Measurements from ENCODE around the gene IL17RE. TPM values are rescaled to one million over a fixed set of nuclear protein-coding genes. Genes with fewer than 3 reads are reported as not detected.

Gene IL17RE
- total RNA-seq, 3 donors from 2014 or later = 11.5 to 22.0 (median 11.7) TPM

GRCh38 chr3:9903238-9903624 lies 583 bp downstream of the IL17RE start:
- H3K27me3 ChIP-seq = no peaks in the 10 kb centered on the region
- no peaks in the 10 kb centered on the region for H3K9me3 ChIP-seq
- no peak for DNase-seq (ENCODE audit: low spot score in 2 of 2)
- H3K36me3 ChIP-seq = no peaks in the 10 kb centered on the region
- H3K4me1 ChIP-seq = peaks cover 0 to 9% of the 10 kb centered on the region in 2 donors
- intact Hi-C loops (cut with DNase I; ENCODE audit: low total_unique reads) = no loop called here
- peak overlapping the region; percentile 82 to 84 for H3K27ac ChIP-seq
- no peak for TF ChIP-seq POLR2AphosphoS5 (IDR thresholded peaks at IDR 0.05)
- TF ChIP-seq CTCF (IDR thresholded peaks at IDR 0.05) = no peak
- no peak for TF ChIP-seq POLR2A (IDR thresholded peaks at IDR 0.05)
- peak overlapping the region; percentile 20 to 63 (median 56) for H3K4me3 ChIP-seq

DNA sequence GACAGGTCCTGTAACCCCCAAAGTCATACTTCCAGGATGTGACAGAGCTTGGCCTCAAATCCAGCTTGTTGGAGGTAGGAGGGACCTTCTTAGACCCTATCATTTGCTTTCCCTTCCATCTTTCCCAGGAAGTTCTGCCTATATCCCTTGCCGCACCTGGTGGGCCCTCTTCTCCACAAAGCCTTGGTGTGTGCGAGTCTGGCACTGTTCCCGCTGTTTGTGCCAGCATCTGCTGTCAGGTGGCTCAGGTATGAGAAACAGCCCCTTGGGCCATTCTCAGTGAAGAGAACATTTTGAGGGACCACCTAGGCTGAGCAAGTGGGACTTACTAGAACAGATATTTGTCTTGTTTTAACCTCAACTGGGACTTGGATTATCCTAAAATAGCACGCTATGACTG lies 1.3 kb downstream of the IL17RE start:
- Histone ChIP-seq H3K36me3 (no peaks in the 10 kb centered on the region), H3K4me1 (peaks cover 0 to 2% of the 10 kb centered on the region in 2 donors), H3K27ac (peak overlapping the region; percentile 82 to 84), H3K4me3 (peak overlapping the region in 2 of 3 donors; percentile 56 to 63), H3K27me3 (no peaks in the 10 kb centered on the region), H3K9me3 (no peaks in the 10 kb centered on the region)
- intact Hi-C loops (cut with DNase I; ENCODE audit: low total_unique reads) = no loop called here
- DNase-seq (ENCODE audit: low spot score in 2 of 2) = peak in 1 of 2 donors; percentile 71
- TF ChIP-seq CTCF (IDR thresholded peaks at IDR 0.05) (no peak), POLR2A (IDR thresholded peaks at IDR 0.05) (no peak), POLR2AphosphoS5 (IDR thresholded peaks at IDR 0.05) (no peak)

- Histone ChIP-seq H3K27ac (no peak overlapping the region), H3K36me3 (no peaks in the 10 kb centered on the region), H3K4me1 (no peaks in the 10 kb centered on the region), H3K4me3 (no peak overlapping the region), H3K27me3 (no peaks in the 10 kb centered on the region), H3K9me3 (no peaks in the 10 kb centered on the region)
- intact Hi-C loops (cut with DNase I; ENCODE audit: low total_unique reads) = no loop called here
- TF ChIP-seq CTCF (IDR thresholded peaks at IDR 0.05) (no peak), POLR2AphosphoS5 (IDR thresholded peaks at IDR 0.05) (no peak), POLR2A (IDR thresholded peaks at IDR 0.05) (no peak)
- DNase-seq (ENCODE audit: low spot score in 2 of 2) = no peak
Observed at GRCh38 chr3:9906480-9906879, 3.8 kb downstream of the IL17RE start.

DNA sequence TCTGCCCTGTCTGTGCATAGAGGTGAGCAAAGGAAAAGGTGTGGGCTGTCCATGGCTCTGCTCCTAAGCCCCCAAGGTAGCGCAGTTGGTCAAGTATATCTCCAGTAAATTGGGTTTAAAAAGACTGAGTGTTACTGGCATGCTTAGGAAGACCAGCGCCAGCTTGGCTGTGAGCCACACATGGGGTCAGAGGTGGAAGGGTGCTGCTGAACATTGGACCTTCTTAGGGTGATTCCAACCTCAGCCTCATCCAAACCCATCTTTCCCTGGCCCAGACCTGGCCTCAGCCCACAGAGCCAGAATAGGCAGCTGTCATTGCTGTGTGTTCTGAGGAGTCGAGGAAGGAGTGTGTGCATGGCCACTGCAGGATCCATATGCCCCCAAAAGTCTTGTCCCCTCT lies 5.6 kb downstream of the IL17RE start:
- Histone ChIP-seq H3K27ac (no peak overlapping the region), H3K9me3 (no peaks in the 10 kb centered on the region), H3K4me1 (no peaks in the 10 kb centered on the region), H3K36me3 (no peaks in the 10 kb centered on the region), H3K27me3 (no peaks in the 10 kb centered on the region), H3K4me3 (no peak overlapping the region)
- no peak for TF ChIP-seq CTCF (IDR thresholded peaks at IDR 0.05)
- TF ChIP-seq POLR2A (IDR thresholded peaks at IDR 0.05) = no peak
- TF ChIP-seq POLR2AphosphoS5 (IDR thresholded peaks at IDR 0.05) = no peak
- DNase-seq (ENCODE audit: low spot score in 2 of 2) = no peak
- intact Hi-C loops (cut with DNase I; ENCODE audit: low total_unique reads) = no loop called here

GRCh38 chr3:9909221-9910013 lies 6.8 kb downstream of the IL17RE start:
- peaks cover 3 to 8% of the 10 kb centered on the region in 2 donors for H3K4me1 ChIP-seq
- H3K36me3 ChIP-seq = no peaks in the 10 kb centered on the region
- H3K27me3 ChIP-seq = no peaks in the 10 kb centered on the region
- H3K27ac ChIP-seq = no peak overlapping the region
- TF ChIP-seq POLR2A (IDR thresholded peaks at IDR 0.05) = no peak
- TF ChIP-seq POLR2AphosphoS5 (IDR thresholded peaks at IDR 0.05) = no peak
- no peak for TF ChIP-seq CTCF (IDR thresholded peaks at IDR 0.05)
- intact Hi-C loops (cut with DNase I; ENCODE audit: low total_unique reads) = no loop called here
- no peak for DNase-seq (ENCODE audit: low spot score in 2 of 2)
- H3K4me3 ChIP-seq = no peak overlapping the region
- no peaks in the 10 kb centered on the region for H3K9me3 ChIP-seq

All from breast epithelium (tissue), 4 donors.